GM19023 (cell line): ENCODE results near the gene CSGALNACT2.
"Not testable (repeated sequence)": the region's sequence is repeated elsewhere in the genome, so short reads cannot be mapped to it uniquely, and the experiment has no call there.

Experiments used
- ATAC-seq: cut with Tn5 transposase; IDR thresholded peaks from one replicate; pipeline ENCODE4 v1.9.1; 2021; ENCODE audit warnings: mild to moderate bottlenecking, moderate library complexity; ENCODE audit not compliant: unreplicated experiment

CSGALNACT2 gene, protein sequence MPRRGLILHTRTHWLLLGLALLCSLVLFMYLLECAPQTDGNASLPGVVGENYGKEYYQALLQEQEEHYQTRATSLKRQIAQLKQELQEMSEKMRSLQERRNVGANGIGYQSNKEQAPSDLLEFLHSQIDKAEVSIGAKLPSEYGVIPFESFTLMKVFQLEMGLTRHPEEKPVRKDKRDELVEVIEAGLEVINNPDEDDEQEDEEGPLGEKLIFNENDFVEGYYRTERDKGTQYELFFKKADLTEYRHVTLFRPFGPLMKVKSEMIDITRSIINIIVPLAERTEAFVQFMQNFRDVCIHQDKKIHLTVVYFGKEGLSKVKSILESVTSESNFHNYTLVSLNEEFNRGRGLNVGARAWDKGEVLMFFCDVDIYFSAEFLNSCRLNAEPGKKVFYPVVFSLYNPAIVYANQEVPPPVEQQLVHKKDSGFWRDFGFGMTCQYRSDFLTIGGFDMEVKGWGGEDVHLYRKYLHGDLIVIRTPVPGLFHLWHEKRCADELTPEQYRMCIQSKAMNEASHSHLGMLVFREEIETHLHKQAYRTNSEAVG

DNA sequence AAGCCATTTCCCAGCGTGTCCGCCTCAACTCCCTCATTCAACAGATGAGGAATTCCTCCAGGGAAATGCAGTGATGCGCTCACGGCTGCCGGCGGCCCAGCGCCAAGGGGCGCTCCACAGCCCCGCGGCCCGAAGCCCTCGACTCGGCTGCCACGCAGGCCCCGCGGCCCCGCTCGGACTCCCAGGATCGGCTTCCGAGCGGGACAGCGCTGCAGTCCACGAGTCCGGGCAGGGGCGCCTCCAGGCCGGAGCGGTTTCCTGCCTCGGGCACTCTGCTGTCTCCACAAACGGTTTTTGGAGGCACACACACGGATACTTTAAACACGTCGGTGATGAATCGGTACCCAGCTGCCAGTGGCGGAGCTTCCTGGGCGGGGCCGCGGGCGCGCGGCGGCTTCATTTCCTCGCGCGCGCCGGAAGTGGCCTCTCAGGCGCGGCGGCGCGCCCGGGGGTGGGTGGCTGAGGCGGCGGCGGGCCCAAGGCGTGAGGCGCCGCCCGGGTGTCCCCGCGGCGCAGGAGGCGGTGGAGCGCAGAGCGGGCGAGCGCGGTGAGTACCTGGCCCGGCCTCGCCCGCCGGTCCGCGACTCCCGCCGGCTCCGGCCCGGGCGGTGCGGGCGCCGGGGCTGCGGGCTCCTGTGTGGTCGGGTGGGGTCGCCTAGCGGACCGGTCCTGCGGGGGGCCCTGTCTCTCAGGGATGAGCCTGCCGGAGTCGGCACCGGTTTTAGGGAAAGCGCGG is at the start of gene CSGALNACT2:
Gene CSGALNACT2, plus strand, starts transcription at position 425 of the 736 bp plus-strand sequence. CDS start 16,705 bp downstream, outside the sequence.
- peak; percentile 65 for ATAC-seq

DNA sequence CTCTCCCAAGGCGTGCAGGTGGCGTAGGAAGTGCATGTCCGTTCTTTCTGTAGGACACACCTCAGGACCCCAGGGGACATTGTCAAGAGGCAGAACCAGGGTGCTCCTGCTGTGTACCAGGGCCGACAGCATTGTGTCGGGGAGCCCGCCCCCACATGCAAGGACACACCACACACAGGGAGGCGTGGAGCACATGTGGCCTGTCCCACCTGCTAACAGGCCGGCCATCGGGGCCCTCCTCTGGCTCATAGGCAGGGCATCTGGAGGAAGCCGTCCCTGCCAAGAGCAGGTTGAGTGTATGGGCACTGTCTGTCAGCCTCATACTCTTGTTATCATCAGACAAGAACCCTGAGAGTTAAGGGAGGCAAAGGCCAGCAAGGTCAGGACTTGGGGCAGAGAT is 48.7 kb upstream of the CSGALNACT2 start:
- ATAC-seq = no peak

DNA sequence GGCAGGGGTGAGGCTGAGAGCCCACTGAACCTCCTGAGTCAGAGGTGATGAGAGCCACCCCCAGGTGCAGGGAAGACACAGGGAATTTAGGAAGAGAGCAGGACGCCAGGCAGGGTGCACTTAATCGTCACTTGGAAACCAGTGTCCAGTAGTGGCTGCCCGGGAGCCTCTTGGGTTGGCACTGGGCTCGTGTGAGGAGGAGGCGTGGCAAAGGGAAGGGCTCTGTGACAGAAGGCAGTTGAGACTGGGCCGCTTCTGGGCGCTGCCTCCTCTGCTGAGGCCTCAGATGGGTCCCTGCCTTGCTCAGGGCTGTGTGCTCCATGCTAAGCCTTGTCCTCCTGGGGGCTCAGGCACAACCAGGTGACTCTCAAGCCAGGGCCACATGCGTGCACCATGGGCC is 48.1 kb upstream of the CSGALNACT2 start:
- ATAC-seq = no peak

DNA sequence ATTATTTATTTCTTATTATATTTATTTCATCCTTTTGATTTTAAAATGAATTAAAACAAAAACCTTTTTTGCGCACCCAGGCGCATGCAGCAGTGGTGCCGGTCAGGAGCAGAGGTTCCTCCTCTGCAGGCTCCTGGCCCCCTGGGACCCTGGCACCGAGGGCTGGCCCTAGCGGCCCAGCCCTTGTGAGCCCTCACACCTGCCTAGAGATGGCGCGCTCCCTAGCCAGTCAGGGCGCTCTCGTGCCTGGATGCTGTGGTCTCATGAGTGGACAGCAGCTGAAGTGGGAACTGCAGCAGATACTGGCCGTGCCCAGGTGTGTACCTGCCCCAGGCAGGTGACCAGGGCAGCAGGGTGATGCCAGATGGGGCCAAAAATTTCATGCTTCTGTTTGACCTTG is 47.6 kb upstream of the CSGALNACT2 start:
- no peak for ATAC-seq

DNA sequence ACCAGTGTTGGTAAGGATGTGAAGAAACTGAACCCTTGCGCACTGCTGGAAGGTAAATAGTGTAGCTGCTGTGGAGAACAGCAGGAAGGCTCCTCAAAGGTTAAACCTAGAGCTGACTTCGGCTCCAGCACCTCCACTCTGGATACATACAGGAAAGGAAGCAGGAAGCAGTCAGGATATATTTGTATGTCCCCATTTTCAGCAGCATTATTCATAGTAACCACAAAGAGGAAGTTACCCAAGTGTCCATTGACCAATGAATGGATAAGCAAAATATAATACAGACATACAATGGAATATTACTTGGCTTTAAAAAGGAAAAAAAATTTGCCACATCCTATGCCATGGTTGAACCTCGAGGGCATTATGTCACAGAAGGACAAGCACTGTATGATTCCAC is 46.4 kb upstream of the CSGALNACT2 start:
- ATAC-seq = no peak

DNA sequence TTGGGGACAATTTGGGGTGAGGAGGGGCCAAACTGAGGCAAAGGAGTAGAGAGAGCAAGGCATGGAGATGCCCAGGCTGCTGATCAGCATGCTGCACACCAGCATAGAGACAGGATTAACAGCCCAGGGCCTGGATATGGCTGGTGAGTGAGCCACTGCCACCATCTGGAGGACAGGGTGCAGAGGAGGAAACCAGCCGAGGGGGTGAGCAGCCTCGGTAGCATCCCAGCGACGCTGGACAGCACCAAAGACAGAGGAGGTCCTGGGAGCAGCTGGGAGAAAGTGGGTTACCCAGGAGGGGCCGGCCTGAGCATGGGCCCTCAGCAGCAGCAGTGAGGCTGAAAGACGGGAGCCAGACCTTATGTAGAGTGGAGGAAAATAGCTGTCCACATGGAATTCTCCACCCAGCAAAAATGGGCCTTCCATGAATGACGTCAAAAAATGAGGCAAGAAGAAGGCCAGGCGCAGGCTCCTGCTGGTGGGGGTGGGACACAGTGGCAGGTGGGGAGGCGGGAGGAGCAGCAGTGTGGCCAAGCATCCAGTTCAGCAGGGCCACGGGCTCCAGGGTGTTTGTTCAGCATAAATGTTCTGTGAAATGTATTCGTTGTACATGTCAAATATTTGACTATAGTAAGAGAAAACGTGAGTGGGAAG is 44.7 kb upstream of the CSGALNACT2 start:
- ATAC-seq = no peak

DNA sequence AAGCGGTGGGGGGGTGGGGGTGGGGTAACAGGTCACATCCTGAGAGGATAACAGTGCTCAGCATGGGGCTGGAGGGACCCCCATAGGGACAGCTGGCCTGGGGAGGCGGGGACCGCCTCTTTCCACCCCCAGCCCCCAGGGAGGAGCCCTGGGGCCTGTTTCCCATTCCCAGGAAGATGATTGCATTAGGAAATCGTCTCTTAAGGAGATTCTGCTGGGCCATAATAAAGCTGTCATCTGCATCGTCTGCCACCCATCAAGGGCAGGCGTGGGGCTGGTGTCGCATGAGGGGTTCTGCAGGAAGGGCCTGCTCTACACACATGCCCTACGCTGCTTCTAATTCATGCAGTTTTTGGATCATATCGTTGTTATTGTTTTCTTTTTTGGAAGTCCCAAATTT is 44.2 kb upstream of the CSGALNACT2 start:
- ATAC-seq = no peak

DNA sequence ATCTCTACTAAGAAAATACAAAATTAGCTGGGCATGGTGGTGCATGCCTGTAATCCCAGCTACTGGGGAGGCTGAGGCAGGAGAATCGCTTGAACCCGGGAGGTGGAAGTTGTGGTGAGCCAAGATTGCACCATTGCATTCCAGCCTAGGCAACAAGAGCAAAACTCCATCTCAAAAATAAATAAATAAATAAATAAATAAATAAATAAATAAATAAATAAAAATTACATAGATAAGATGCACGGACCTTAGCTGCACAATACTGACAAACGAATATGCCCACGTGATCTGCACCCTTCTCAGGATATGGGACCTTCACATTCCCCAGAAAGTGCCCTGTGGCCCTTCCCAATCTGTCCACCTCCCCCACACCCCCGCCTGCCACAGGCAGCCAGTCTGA is 38.9 kb upstream of the CSGALNACT2 start:
- ATAC-seq = not testable (repeated sequence)

DNA sequence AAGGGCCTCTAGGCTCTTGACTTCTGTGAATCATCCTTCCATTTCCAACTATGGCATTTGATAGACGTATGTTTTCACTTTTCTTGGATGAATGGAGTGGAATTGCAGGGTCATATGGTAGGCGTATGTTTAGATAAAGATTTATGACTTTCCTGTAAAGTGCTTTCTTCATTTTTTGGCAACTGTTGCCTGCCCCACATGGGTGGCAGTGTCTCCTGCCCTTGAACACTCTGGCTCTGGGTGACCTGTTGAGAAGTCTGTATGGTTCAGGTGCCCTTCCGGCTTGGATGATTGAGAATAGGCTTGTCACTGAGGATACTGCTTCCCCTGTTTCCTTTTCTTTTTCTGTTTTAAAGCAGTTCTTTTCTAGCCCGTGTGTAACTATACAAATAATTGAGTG is 38.3 kb upstream of the CSGALNACT2 start:
- no peak for ATAC-seq

DNA sequence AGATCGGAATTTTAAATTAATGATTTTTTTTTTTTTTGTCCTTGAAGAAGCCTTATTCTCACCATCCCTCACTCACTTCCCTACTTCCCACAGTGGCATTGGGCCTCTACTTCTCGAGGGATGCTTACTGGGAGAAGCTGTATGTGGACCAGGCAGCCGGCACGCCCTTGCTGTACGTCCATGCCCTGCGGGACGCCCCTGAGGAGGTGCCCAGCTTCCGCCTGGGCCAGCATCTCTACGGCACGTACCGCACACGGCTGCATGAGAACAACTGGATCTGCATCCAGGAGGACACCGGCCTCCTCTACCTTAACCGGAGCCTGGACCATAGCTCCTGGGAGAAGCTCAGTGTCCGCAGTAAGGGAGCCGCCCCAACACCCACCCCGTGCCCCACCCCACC is 37.9 kb upstream of the CSGALNACT2 start:
- no peak for ATAC-seq

DNA sequence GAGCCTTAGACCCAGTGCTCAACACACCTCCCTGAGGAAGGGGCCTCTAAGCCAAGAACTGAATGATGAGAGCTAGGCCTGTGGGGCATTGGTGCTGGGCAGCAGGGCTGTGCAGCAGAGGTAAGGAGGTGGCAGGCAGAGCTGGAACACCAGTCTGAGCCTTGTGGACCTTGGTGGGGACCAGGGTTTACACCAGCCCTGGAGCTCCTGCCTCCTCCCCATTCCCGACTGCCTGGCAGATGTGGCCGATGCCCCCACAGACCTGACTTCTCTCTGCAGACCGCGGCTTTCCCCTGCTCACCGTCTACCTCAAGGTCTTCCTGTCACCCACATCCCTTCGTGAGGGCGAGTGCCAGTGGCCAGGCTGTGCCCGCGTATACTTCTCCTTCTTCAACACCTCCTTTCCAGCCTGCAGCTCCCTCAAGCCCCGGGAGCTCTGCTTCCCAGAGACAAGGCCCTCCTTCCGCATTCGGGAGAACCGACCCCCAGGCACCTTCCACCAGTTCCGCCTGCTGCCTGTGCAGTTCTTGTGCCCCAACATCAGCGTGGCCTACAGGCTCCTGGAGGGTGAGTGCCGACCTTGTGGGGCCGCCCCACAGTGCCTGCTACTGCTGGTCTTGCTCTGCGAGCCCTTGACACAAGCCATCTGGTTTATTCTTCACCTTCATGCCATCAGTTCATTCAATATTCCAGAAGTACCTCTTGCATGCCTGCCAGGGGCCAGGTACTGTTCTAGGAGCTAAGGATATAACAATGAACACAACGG is 36.0 kb upstream of the CSGALNACT2 start:
- no peak for ATAC-seq

DNA sequence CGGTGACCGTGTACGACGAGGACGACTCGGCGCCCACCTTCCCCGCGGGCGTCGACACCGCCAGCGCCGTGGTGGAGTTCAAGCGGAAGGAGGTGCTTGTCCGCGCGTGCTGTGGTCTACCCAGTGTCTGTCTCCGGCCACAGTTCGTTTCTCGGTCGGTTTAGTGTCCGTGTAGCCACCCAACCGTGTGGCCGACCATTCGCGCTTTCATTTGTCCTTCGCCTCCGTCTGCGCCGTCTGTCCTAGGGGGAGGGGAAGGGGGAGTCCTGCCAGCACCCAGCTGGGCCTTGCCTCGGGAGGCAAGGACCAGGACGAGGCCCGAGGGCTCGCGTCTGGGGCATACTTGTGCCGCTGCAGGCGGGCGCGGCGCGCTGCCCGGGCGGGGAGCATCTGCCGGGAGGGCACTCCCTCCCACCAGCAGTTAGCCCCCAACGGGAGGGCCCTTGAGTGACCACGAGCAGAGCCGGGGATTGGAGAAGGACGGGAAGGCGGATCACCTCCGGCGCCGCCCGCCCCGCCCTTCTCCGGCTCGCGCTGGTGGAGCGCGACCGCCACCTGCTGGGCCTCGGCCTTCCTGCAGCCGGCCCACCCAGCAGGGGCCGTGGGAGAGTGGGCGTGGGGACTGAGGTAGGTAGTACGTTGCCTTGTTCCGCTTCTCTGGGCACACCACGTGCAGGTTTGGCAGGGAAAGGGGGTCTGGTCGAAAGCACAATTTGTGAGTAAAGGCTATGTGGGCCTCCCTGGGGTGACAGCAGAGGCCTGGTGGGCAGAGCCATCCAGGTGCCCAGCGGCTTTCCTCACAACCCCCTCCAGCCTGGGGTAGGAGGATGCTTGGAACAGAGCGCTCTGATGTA is 32.9 kb upstream of the CSGALNACT2 start:
- ATAC-seq = peak; percentile 82

DNA sequence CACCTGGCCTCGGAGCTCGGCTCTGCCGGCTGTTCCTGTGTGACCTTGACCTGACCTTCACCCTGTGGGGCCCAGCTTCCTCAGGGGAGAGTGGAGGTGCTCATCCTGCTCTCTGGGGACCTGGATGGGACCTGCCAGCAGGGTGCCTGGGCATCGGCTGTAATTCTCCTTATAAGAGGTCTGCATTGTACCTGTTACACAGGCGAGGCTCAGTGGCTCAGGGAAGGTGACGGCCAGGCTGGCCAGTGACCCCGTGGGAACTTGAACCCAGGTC is 32.4 kb upstream of the CSGALNACT2 start:
- no peak for ATAC-seq

DNA sequence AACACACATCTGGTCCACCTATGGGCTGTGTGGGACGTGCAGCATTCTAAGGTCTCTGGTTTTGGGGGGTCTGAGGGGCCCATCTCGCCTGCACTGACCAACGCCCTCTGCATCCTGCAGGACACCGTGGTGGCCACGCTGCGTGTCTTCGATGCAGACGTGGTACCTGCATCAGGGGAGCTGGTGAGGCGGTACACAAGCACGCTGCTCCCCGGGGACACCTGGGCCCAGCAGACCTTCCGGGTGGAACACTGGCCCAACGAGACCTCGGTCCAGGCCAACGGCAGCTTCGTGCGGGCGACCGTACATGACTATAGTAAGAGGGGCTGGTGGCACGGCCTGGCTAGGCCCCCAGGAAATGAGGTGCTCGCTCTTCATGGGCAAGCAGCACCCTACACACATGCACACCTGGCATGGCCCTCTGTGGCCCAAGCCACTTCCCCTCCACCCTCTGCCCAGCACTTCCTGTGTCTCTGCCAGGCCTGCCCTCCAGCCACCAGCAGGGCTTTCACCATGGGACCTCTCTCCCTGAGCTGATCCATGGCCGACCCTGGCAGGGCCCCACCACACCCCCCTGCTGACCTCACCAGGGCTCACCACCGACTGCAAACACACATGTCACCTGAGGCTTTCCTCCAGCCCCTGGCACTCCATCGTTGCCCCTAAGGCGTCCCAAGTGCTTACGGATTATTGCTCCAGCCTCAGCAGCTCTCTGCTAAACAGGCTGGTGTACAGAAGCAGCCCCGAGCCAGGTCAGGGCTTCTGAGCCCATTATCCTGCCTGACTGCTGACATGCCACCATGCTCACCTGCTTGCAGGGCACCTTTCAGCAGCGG is 31.8 kb upstream of the CSGALNACT2 start:
- ATAC-seq = no peak

DNA sequence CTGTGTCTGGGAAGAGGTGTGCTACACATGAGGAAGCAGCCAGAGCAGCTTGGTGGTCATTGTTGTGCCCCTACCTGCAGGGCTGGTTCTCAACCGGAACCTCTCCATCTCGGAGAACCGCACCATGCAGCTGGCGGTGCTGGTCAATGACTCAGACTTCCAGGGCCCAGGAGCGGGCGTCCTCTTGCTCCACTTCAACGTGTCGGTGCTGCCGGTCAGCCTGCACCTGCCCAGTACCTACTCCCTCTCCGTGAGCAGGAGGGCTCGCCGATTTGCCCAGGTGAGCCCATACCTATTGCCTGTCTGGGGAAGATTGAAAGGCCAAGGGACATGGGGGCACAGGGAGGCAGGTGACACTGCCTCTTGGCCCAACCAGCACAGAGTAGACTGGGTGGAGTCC is 29.3 kb upstream of the CSGALNACT2 start:
- ATAC-seq = no peak

DNA sequence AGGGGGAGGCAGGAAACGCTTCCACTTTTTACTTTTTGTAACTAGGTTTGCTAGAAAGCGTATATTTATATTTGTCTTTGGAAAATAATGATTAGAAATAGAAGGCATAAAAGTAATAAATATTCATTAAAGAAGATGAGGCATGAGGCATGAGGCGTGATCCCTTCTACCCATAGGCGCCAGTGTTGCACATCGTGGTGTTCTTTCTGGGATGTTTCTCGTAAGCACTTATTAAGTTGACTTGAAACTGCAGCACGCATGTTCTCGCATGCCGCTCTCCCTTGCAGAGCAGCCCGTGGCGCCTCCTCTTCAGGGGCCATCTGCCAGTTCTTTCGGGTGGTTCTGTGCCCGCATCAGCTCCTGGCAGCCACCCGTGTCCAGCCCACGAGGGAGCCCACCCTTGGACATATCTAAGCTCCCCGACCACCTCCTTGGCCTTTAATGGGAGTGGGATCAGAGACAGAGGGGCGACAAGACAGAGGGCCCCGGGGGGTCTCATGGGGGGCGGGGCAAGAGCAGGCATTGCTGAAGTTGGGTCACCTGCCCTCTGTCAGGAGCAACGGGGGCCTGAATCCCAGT is 28.5 kb upstream of the CSGALNACT2 start:
- no peak for ATAC-seq

DNA sequence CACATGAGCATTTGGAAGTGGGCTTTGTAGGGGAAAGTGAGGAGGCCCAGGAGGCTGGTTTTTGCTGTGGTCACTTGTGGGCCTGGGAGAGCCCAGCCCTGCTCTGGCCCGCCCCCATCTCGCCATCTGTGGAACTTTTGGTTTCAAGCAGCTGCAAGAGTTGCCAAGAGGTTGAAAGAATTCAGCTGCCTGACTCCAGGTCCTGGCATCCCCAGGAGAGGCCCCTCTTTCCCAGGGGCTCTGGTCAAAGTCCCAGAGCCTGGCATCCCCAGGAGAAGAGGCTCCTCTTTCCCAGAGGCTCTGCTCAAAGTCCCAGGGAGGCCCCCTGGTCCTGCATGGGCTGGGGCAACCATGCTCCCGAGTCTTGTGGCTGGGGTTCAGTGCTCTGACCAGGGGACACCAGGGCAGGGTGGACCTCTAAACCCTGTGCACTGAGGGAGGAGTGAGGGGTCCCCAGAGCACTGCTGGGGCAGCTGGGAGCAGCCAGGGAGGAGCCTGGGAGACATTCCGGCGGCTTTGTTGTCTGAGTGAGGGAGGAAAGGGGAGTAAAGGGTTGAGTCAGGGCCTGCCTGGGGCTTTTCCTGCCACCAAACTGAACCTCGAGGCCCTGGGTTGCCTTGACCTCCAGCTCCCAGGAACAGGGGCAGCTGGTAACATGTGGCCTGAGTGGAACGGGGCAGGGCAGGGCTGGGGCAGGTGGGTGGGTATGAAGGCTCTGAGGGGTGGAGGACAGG is 27.7 kb upstream of the CSGALNACT2 start:
- ATAC-seq = peak; percentile 65

DNA sequence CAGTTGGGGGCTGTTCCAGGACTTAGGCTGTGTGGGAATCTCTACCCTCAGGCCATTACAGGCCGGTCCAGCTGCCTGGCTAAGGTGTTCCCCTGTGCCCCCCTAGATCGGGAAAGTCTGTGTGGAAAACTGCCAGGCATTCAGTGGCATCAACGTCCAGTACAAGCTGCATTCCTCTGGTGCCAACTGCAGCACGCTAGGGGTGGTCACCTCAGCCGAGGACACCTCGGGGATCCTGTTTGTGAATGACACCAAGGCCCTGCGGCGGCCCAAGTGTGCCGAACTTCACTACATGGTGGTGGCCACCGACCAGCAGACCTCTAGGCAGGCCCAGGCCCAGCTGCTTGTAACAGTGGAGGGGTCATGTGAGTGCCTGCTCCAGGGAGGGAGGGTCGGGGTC is 27.1 kb upstream of the CSGALNACT2 start:
- ATAC-seq = no peak
